ENCODE data around the gene PTPRG.

Gene PTPRG

GRCh38 chr3:61597906-61598305 lies 36.5 kb downstream of the PTPRG start:
- no peak for DNase-seq (ENCODE audit: low spot score)
- TF ChIP-seq CTCF (IDR thresholded peaks at IDR 0.05): no peak
- Histone ChIP-seq H3K4me3 (no peak overlapping the region), H3K27ac (no peak overlapping the region)

GRCh38 chr3:61600195-61600594 lies 38.8 kb downstream of the PTPRG start:
- no peak for TF ChIP-seq CTCF (IDR thresholded peaks at IDR 0.05)
- no peak overlapping the region for H3K27ac ChIP-seq
- no peak for DNase-seq (ENCODE audit: low spot score)

GRCh38 chr3:61601831-61602230 lies 40.5 kb downstream of the PTPRG start:
- TF ChIP-seq CTCF (IDR thresholded peaks at IDR 0.05): no peak
- Histone ChIP-seq H3K27ac (no peak overlapping the region), H3K4me3 (no peak overlapping the region)
- no peak for DNase-seq (ENCODE audit: low spot score)

More at GRCh38 chr3:61600195-61600594, 38.8 kb downstream of the PTPRG start:
- no peak overlapping the region for H3K4me3 ChIP-seq

GRCh38 chr3:61602466-61602865 lies 41.1 kb downstream of the PTPRG start:
- TF ChIP-seq CTCF (IDR thresholded peaks at IDR 0.05): no peak
- DNase-seq (ENCODE audit: low spot score): no peak
- H3K4me3 ChIP-seq: no peak overlapping the region
- no peak overlapping the region for H3K27ac ChIP-seq

GRCh38 chr3:61605589-61606175 lies 44.3 kb downstream of the PTPRG start:
- no peak overlapping the region for H3K27ac ChIP-seq
- DNase-seq (ENCODE audit: low spot score): no peak
- TF ChIP-seq CTCF (IDR thresholded peaks at IDR 0.05): no peak
- no peak overlapping the region for H3K4me3 ChIP-seq

GRCh38 chr3:61606196-61606595 lies 44.8 kb downstream of the PTPRG start:
- DNase-seq (ENCODE audit: low spot score): no peak
- TF ChIP-seq CTCF (IDR thresholded peaks at IDR 0.05): no peak
- Histone ChIP-seq H3K4me3 (no peak overlapping the region), H3K27ac (no peak overlapping the region)

GRCh38 chr3:61608072-61608471 lies 46.7 kb downstream of the PTPRG start:
- Histone ChIP-seq H3K27ac (no peak overlapping the region), H3K4me3 (no peak overlapping the region)
- DNase-seq (ENCODE audit: low spot score): no peak
- no peak for TF ChIP-seq CTCF (IDR thresholded peaks at IDR 0.05)

Measured in coronary artery (tissue), 2 donors.